GM21390 (cell line): ENCODE results near the gene PRRX1.

ENCODE experiments used
- ATAC-seq: cut with Tn5 transposase; IDR thresholded peaks from one replicate; pipeline ENCODE4 v1.9.1; 2021; ENCODE audit not compliant: unreplicated experiment

The PRRX1 gene

GRCh38 chr1:170664093-170664827, at the start of gene PRRX1:
PRRX1 (plus strand) TSS chr1:170664131; CDS start chr1:170664219, 88 bp downstream.
- no peak for ATAC-seq

- no peak for ATAC-seq
These were observed 46.2 kb upstream of the PRRX1 start for GRCh38 chr1:170617591-170618330.

- no peak for ATAC-seq
These were observed 45.5 kb upstream of the PRRX1 start for GRCh38 chr1:170618421-170618820.

- no peak for ATAC-seq
These were observed 44.5 kb upstream of the PRRX1 start for GRCh38 chr1:170619241-170620028.

GRCh38 chr1:170620164-170620563, 43.8 kb upstream of the PRRX1 start:
- no peak for ATAC-seq

GRCh38 chr1:170623171-170623570, 40.8 kb upstream of the PRRX1 start:
- no peak for ATAC-seq

GRCh38 chr1:170624146-170624545, 39.8 kb upstream of the PRRX1 start:
- no peak for ATAC-seq

GRCh38 chr1:170630977-170631376, 33.0 kb upstream of the PRRX1 start:
- no peak for ATAC-seq

- ATAC-seq: no peak
These were observed 29.6 kb upstream of the PRRX1 start for GRCh38 chr1:170634293-170634692.

GRCh38 chr1:170634824-170635410, 29.0 kb upstream of the PRRX1 start:
- ATAC-seq: no peak

GRCh38 chr1:170640581-170640980, 23.4 kb upstream of the PRRX1 start:
- no peak for ATAC-seq

GRCh38 chr1:170657275-170657853, 6.6 kb upstream of the PRRX1 start:
- no peak for ATAC-seq

- no peak for ATAC-seq
These were observed 4.4 kb upstream of the PRRX1 start for GRCh38 chr1:170659399-170660035.

- ATAC-seq: no peak
These were observed 3.6 kb upstream of the PRRX1 start for GRCh38 chr1:170660281-170660713.

- no peak for ATAC-seq
These were observed 2.9 kb upstream of the PRRX1 start for GRCh38 chr1:170660871-170661645.

GRCh38 chr1:170661646-170662411, 2.1 kb upstream of the PRRX1 start:
- no peak for ATAC-seq

- no peak for ATAC-seq
These were observed 1.1 kb upstream of the PRRX1 start for GRCh38 chr1:170662561-170663403.
